KMS-11 (cell line): ENCODE data around the gene HNRNPUL1.
A peak's percentile ranks its signal among the peaks of the same experiment; 100 is the strongest.

Source experiments
- H2AFZ ChIP-seq: fragments of 200-600 bp; sonication (generic); 2 replicates; pipeline ENCODE4 v1.6.1; 2016; ENCODE audit warnings: antibody characterized with exemption, mixed run types, low read depth
- H3K27ac ChIP-seq: fragments of 200-600 bp; sonication (generic); 2 replicates; pipeline ENCODE4 v1.6.1; 2016; ENCODE audit warnings: mild to moderate bottlenecking, mixed run types
- H3K27me3 ChIP-seq: fragments of 200-600 bp; sonication (generic); 2 replicates; pipeline ENCODE4 v1.6.1; 2017; ENCODE audit warnings: mild to moderate bottlenecking, low read depth, mixed run types, moderate library complexity; ENCODE audit not compliant: insufficient read depth
- H3K36me3 ChIP-seq: fragments of 200-600 bp; sonication (generic); 2 replicates; pipeline ENCODE4 v1.6.1; 2017; ENCODE audit warnings: mild to moderate bottlenecking, mixed run types; ENCODE audit not compliant: insufficient read depth
- H3K4me1 ChIP-seq: fragments of 200-600 bp; sonication (generic); 2 replicates; pipeline ENCODE4 v1.6.1; 2016; ENCODE audit warnings: mild to moderate bottlenecking, low read depth, mixed run types; ENCODE audit not compliant: poor library complexity, severe bottlenecking
- H3K4me2 ChIP-seq: fragments of 200-600 bp; sonication (generic); 2 replicates; pipeline ENCODE4 v1.7.0; 2016; ENCODE audit warnings: mild to moderate bottlenecking, mixed run types
- H3K4me3 ChIP-seq: fragments of 200-600 bp; sonication (generic); IDR thresholded peaks from 2 replicates; pipeline ENCODE4 v1.6.1; 2017; ENCODE audit warnings: low read depth, low read length, mixed read lengths; ENCODE audit not compliant: insufficient read depth
- H3K79me2 ChIP-seq: fragments of 200-600 bp; sonication (generic); 2 replicates; pipeline ENCODE4 v1.6.1; 2016; ENCODE audit warnings: low read depth, mixed run types; ENCODE audit not compliant: insufficient read depth
- H3K9ac ChIP-seq: fragments of 200-600 bp; sonication (generic); 2 replicates; pipeline ENCODE4 v1.6.1; 2016; ENCODE audit warnings: mild to moderate bottlenecking, mixed run types
- H4K20me1 ChIP-seq: fragments of 200-600 bp; sonication (generic); 2 replicates; pipeline ENCODE4 v1.6.1; 2016; ENCODE audit warnings: mild to moderate bottlenecking, mixed run types; ENCODE audit not compliant: insufficient read depth
- TF ChIP-seq, protein P1 (sequence below): fragments of 200-600 bp; sonication (generic); conservative IDR thresholded peaks from 2 replicates; pipeline ENCODE4 v1.6.1; 2017; ENCODE audit warnings: low read depth, mild to moderate bottlenecking, antibody characterized with exemption, low read length, moderate library complexity, mixed read lengths

Gene HNRNPUL1

DNA sequence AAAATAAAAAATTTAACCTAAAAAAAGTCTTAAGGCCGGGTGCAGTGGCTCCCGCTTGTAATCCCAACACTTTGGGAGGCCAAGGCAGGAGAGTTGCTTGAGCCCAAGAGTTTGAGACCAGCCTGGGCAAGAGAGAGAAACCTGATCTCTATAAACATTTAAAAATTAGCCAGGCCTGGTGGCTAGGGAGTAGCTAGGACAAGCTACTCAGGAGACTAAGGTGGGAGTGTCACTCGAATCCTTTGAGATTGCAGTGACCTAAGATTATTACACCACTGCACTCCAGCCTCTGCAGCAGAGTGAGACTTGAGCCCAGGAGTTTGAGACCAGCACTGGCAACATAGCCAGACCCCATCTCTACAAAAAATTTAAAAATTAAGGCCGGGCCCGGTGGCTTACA lies 46.9 kb downstream of the HNRNPUL1 start:
- Histone ChIP-seq H3K27me3 (no peaks in the 10 kb centered on the region), H3K4me3 (peak overlapping the region; percentile 38), H3K79me2 (peaks cover 38% of the 10 kb centered on the region), H3K9ac (peak overlapping the region; percentile 90; the same call in 1 of the 2 replicates), H3K4me1 (peaks cover 44% of the 10 kb centered on the region), H4K20me1 (no peaks in the 10 kb centered on the region), H2AFZ (no peak overlapping the region; the same call in 1 of the 2 replicates), H3K4me2 (peak overlapping the region; percentile 89), H3K36me3 (no peaks in the 10 kb centered on the region; the same call in 1 of the 2 replicates), H3K27ac (peak overlapping the region; percentile 95)
- TF ChIP-seq, protein P1, sequence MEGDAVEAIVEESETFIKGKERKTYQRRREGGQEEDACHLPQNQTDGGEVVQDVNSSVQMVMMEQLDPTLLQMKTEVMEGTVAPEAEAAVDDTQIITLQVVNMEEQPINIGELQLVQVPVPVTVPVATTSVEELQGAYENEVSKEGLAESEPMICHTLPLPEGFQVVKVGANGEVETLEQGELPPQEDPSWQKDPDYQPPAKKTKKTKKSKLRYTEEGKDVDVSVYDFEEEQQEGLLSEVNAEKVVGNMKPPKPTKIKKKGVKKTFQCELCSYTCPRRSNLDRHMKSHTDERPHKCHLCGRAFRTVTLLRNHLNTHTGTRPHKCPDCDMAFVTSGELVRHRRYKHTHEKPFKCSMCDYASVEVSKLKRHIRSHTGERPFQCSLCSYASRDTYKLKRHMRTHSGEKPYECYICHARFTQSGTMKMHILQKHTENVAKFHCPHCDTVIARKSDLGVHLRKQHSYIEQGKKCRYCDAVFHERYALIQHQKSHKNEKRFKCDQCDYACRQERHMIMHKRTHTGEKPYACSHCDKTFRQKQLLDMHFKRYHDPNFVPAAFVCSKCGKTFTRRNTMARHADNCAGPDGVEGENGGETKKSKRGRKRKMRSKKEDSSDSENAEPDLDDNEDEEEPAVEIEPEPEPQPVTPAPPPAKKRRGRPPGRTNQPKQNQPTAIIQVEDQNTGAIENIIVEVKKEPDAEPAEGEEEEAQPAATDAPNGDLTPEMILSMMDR = no peak

DNA sequence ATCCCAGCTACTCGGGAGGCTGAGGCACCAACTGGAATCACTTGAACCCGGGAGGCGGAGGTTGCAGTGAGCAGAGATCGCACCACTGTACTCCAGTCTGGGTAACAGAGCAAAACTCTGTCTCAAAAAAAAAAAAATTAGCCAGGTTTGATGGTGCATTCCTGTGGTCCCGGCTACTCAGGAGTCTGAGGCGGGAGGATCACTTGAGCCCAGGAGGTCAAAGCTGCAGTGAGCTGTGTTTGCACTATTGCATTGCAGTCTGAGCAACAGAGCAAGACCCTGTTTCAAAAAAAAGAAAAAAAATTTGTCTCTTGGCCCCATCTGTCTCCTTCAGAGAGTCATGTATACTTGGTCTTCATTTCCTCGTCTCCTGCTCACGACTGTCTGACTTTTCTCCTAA lies 47.4 kb downstream of the HNRNPUL1 start:
- no peaks in the 10 kb centered on the region for H4K20me1 ChIP-seq

DNA sequence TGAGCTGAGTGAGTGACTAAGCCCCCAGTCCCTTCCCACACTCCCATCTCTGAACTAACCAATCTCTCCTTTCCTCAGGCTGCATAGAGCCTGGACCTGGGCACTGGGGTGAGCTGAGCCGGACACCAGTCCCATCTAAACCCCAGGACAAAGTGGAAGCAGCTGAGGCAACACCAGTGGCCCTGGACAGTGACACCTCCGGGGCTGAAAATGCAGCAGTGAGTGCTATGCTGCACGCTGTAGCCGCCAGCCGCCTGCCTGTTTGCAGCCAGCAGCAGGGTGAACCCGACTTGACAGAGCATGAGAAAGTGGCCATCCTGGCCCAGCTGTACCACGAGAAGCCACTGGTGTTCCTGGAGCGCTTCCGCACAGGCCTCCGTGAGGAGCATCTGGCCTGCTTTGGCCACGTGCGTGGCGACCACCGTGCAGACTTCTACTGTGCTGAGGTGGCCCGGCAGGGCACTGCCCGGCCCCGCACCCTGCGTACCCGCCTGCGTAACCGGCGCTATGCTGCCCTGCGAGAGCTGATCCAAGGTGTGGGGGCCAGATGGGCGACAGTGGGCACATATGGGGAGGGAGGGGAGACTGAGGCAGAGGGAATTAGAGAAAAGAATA lies 52.2 kb downstream of the HNRNPUL1 start:
- Histone ChIP-seq H3K4me2 (no peak overlapping the region), H3K9ac (no peak overlapping the region), H2AFZ (no peak overlapping the region), H3K4me3 (no peak overlapping the region), H3K36me3 (peaks cover 10% of the 10 kb centered on the region; the same call in 1 of the 2 replicates), H3K27ac (no peak overlapping the region), H4K20me1 (no peaks in the 10 kb centered on the region), H3K27me3 (no peaks in the 10 kb centered on the region), H3K4me1 (peaks cover 1% of the 10 kb centered on the region), H3K79me2 (peaks cover 30% of the 10 kb centered on the region)
- TF ChIP-seq, protein P1 = no peak

More for the DNA sequence above, 47.4 kb downstream of the HNRNPUL1 start:
- Histone ChIP-seq H3K4me1 (peaks cover 38% of the 10 kb centered on the region), H3K79me2 (peaks cover 39% of the 10 kb centered on the region), H2AFZ (no peak overlapping the region), H3K27ac (no peak overlapping the region), H3K4me2 (peak overlapping the region; percentile 89; the same call in 1 of the 2 replicates), H3K27me3 (no peaks in the 10 kb centered on the region), H3K4me3 (no peak overlapping the region), H3K9ac (no peak overlapping the region), H3K36me3 (peaks cover under 1% of the 10 kb centered on the region; the same call in 1 of the 2 replicates)
- TF ChIP-seq, protein P1 = no peak

DNA sequence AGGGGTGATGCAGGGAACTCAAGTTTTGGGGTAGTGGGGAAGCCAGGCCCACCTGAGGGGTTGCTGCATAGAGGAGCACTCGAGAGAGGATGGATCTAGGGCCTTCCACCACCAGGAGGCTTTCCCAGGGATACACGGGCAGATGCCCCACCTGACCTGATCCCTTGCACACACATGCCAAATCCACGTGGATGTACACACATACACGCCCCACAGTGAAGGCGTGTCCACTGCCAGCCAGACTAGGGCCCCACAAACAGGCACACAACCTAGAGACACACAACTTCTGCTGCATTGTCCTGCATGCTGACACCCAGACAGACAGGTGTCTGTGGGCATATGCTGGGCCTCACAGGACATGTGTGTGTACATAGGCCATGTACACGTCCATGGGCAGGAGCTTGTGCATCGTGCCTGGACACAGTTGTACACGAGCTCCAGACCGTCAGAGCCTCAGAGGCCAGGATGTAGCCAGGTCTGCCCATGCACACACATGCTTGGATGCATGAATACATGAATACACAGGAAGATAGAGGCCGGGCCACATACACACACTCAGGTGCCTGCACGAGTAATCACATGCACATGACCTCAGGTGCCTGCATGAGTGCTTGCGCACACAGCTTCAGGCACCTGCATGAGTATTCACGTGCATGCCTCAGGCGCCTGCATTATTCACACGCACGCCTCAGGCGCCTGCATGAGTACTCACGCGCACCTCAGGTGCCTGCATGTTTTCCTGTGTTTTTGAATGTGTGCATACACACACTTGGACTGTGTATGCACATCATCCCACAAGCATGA lies 54.7 kb downstream of the HNRNPUL1 start:
- Histone ChIP-seq H4K20me1 (no peaks in the 10 kb centered on the region), H2AFZ (no peak overlapping the region), H3K9ac (no peak overlapping the region), H3K36me3 (peaks cover 10% of the 10 kb centered on the region; the same call in 1 of the 2 replicates), H3K4me3 (no peak overlapping the region), H3K4me1 (no peaks in the 10 kb centered on the region), H3K27me3 (no peaks in the 10 kb centered on the region), H3K4me2 (no peak overlapping the region), H3K79me2 (peaks cover 15% of the 10 kb centered on the region; the same call in 1 of the 2 replicates), H3K27ac (no peak overlapping the region)
- TF ChIP-seq, protein P1 = no peak
